ENCODE data around the gene SGIP1. TPM values are rescaled to one million over a fixed set of nuclear protein-coding genes. Genes with fewer than 3 reads are reported as not detected.

SGIP1 gene
- total RNA-seq, 2 donors from 2014 or later = 3.1 TPM; not detected in 1

DNA sequence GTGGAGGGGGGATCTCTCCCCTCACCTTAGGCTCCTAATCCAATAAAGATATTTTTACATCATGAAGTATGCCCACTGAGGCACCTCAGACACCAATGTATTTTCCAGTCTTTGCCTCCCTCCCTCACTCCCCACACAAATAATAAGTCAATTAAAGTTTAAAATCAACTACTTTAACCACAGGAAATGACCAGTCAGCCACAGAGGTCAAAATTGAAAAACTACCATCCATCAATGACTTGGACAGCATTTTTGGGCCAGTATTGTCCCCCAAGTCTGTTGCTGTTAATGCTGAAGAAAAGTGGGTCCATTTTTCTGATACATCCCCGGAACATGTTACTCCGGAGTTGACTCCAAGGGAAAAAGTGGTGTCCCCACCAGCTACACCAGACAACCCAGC lies 147.7 kb downstream of the SGIP1 start:
- H3K4me1 ChIP-seq = no peaks in the 10 kb centered on the region
- H3K4me3 ChIP-seq = no peak overlapping the region
- DNase-seq (no peak), ATAC-seq (no peak)
- H3K27ac ChIP-seq = no peak overlapping the region
- H3K9me3 ChIP-seq = no peaks in the 10 kb centered on the region
- no peaks in the 10 kb centered on the region for H3K36me3 ChIP-seq (replicated peaks in 1 of 2; ENCODE audit: insufficient read depth in 1 of 2, low read depth in 2 of 2)
- WGBS, 2 donors = 73 to 90% methylated on average over 2 of the region's 2 CpGs
- no peaks in the 10 kb centered on the region for H3K27me3 ChIP-seq
- intact Hi-C loops (cut with DNase I) = no loop called here
- TF ChIP-seq POLR2A (IDR thresholded peaks at IDR 0.05) = no peak
- TF ChIP-seq, protein P1, sequence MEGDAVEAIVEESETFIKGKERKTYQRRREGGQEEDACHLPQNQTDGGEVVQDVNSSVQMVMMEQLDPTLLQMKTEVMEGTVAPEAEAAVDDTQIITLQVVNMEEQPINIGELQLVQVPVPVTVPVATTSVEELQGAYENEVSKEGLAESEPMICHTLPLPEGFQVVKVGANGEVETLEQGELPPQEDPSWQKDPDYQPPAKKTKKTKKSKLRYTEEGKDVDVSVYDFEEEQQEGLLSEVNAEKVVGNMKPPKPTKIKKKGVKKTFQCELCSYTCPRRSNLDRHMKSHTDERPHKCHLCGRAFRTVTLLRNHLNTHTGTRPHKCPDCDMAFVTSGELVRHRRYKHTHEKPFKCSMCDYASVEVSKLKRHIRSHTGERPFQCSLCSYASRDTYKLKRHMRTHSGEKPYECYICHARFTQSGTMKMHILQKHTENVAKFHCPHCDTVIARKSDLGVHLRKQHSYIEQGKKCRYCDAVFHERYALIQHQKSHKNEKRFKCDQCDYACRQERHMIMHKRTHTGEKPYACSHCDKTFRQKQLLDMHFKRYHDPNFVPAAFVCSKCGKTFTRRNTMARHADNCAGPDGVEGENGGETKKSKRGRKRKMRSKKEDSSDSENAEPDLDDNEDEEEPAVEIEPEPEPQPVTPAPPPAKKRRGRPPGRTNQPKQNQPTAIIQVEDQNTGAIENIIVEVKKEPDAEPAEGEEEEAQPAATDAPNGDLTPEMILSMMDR (IDR thresholded peaks at IDR 0.05) = no peak

DNA sequence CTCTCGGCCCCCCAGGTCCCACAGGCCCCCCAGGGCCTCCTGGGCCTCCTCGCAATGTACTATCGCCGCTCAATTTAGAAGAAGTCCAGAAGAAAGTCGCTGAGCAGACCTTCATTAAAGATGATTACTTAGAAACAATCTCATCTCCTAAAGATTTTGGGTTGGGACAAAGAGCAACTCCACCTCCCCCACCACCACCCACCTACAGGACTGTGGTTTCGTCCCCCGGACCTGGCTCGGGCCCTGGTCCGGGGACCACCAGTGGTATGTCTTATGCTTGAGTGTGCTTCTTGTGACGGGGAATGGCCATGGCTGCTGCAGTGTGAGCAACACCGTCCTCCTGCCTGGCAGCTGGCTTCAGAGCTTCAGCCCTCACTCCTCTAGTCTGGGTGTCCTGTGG lies 148.2 kb downstream of the SGIP1 start:
- no peak for DNase-seq
- ATAC-seq = no peak
- Histone ChIP-seq H3K27me3 (no peaks in the 10 kb centered on the region), H3K9me3 (no peaks in the 10 kb centered on the region), H3K27ac (no peak overlapping the region), H3K36me3 (replicated peaks in 1 of 2; ENCODE audit: insufficient read depth in 1 of 2, low read depth in 2 of 2) (no peaks in the 10 kb centered on the region), H3K4me1 (no peaks in the 10 kb centered on the region), H3K4me3 (no peak overlapping the region)
- intact Hi-C loops (cut with DNase I) = no loop called here
- WGBS, 2 donors = 79 to 88% methylated on average over 11 of the region's 11 CpGs
- TF ChIP-seq POLR2A (IDR thresholded peaks at IDR 0.05) = no peak
- TF ChIP-seq, protein P1 (IDR thresholded peaks at IDR 0.05) = no peak

GRCh38 chr1:66684353-66684752 lies 150.4 kb downstream of the SGIP1 start:
- Histone ChIP-seq H3K4me1 (no peaks in the 10 kb centered on the region), H3K27me3 (no peaks in the 10 kb centered on the region), H3K4me3 (no peak overlapping the region), H3K9me3 (no peaks in the 10 kb centered on the region), H3K27ac (no peak overlapping the region), H3K36me3 (replicated peaks in 1 of 2; ENCODE audit: insufficient read depth in 1 of 2, low read depth in 2 of 2) (no peaks in the 10 kb centered on the region)
- TF ChIP-seq POLR2A (IDR thresholded peaks at IDR 0.05) = no peak
- TF ChIP-seq, protein P1 (IDR thresholded peaks at IDR 0.05) = no peak
- intact Hi-C loops (cut with DNase I) = no loop called here
- ATAC-seq (no peak), DNase-seq (no peak)
- 60 to 65% methylated on average over 3 of the region's 3 CpGs for WGBS, 2 donors

DNA sequence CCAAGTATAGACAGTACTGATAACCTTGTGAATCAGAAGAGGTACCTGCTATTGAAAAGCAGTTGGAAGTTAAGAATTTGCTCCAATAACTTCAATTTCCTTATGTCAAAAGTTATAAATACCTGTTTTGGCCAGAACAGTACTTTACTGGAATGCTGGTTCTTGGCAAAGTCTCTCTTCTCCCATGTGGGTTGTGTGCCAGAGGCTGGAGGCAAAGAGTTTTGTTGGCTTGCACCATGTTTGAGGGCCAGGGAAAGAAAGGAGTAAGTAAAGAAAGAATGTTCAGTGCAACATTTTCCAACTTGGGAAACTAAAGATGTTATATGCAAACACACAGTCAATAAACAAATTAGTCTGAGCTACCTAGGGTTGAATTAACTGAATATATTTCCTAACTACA lies 151.3 kb downstream of the SGIP1 start:
- Histone ChIP-seq H3K36me3 (replicated peaks in 1 of 2; ENCODE audit: insufficient read depth in 1 of 2, low read depth in 2 of 2) (no peaks in the 10 kb centered on the region), H3K27me3 (no peaks in the 10 kb centered on the region), H3K9me3 (no peaks in the 10 kb centered on the region), H3K4me1 (no peaks in the 10 kb centered on the region), H3K27ac (no peak overlapping the region), H3K4me3 (no peak overlapping the region)
- DNase-seq = no peak
- intact Hi-C loops (cut with DNase I) = no loop called here
- no peak for ATAC-seq
- TF ChIP-seq POLR2A (IDR thresholded peaks at IDR 0.05) = no peak
- TF ChIP-seq, protein P1 (IDR thresholded peaks at IDR 0.05) = no peak

DNA sequence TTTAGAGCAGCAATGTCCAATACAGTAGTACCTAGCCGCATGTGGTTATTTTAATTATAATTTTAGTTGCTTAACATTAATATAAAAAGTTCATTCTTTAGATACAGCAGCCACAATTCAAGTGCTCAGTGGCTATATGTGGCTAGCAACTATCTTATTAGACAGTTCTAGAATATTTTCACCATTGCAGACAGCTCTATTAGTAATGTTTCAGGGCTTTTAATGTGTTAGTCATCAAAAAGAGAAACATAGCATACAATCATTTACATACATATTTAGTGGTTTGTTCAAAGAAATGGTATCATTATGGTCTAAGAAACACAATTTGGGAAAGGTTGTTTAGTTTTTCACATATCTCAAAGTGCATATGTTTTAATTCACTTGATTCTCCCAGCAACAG lies 151.7 kb downstream of the SGIP1 start:
- H3K4me3 ChIP-seq = no peak overlapping the region
- H3K4me1 ChIP-seq = no peaks in the 10 kb centered on the region
- H3K9me3 ChIP-seq = no peaks in the 10 kb centered on the region
- 93 to 94% methylated on average over 1 of the region's 1 CpG for WGBS, 2 donors
- no peaks in the 10 kb centered on the region for H3K36me3 ChIP-seq (replicated peaks in 1 of 2; ENCODE audit: insufficient read depth in 1 of 2, low read depth in 2 of 2)
- intact Hi-C loops (cut with DNase I) = no loop called here
- TF ChIP-seq, protein P1 (IDR thresholded peaks at IDR 0.05) = no peak
- TF ChIP-seq POLR2A (IDR thresholded peaks at IDR 0.05) = no peak
- DNase-seq = no peak
- H3K27me3 ChIP-seq = no peaks in the 10 kb centered on the region
- ATAC-seq = no peak
- H3K27ac ChIP-seq = no peak overlapping the region
